GM12878 (cell line): ENCODE data around the gene C1QTNF5. TPM values are rescaled to one million over a fixed set of nuclear protein-coding genes. Genes with fewer than 3 reads are reported as not detected.

Source experiments
- ATAC-seq: fragments of 200-7000 bp; cut with Tn5 transposase; 3 replicates; pipeline ENCODE4 v1.9.1; 2020; ENCODE audit warnings: mild to moderate bottlenecking, moderate library complexity
- BruUV-seq: library from RNA; stranded (reverse); fragments of 400-500 nt; replicated peaks from 2 replicates; lab custom pipeline; 2021; lab: Mats Ljungman, UMichigan
- CTCF ChIA-PET: fragments of 300-600 bp; sonication (Branson Sonifier 250); formaldehyde crosslinking; extraction: SDS; loops from one replicate; lab custom pipeline; 2021; ENCODE audit warnings: inconsistent platforms; lab: Yijun Ruan, JAX
- POLR2A ChIA-PET: fragments of 350-600 bp; formaldehyde crosslinking; extraction: SDS; loops from one replicate; lab custom pipeline; 2021; ENCODE audit warnings: inconsistent platforms; lab: Charles Lee
- RAD21 ChIA-PET: fragments of 300-600 bp; sonication (Branson Sonifier 250); formaldehyde crosslinking; loops from one replicate; lab custom pipeline; 2023; ENCODE audit warnings: antibody characterized with exemption; ENCODE audit not compliant: unreplicated experiment; lab: Charles Lee
- SMC1A ChIA-PET: fragments of 300-600 bp; sonication (Branson Sonifier 250); formaldehyde crosslinking; loops from one replicate; lab custom pipeline; 2023; ENCODE audit not compliant: unreplicated experiment, uncharacterized antibody; lab: Charles Lee
- DNase-seq: peaks from one replicate; pipeline ENCODE4 v3.0.0-alpha.2; 2011; ENCODE audit warnings: low read depth, low spot score
- FAIRE-seq: peaks from 3 replicates; lab custom pipeline; 2011; peaks lifted over from hg19 to GRCh38; lab: Jason Lieb, UNC
- H2AFZ ChIP-seq: 2 replicates; pipeline ENCODE4 v1.6.0; 2011; ENCODE audit warnings: low read depth, low read length, control low read depth; ENCODE audit not compliant: control insufficient read depth
- H3K27ac ChIP-seq: 2 replicates; pipeline ENCODE4 v1.5.1; 2011; ENCODE audit warnings: control low read depth; ENCODE audit not compliant: control insufficient read depth, insufficient read depth
- H3K27me3 ChIP-seq, 2 experiments: replicated peaks in 1 of 2; 2 replicates each; pipeline versions ENCODE4 v1.6.0 to v1.6.1; 2011; ENCODE audit warnings: low read length in 1 of 2; ENCODE audit not compliant: control insufficient read depth in 2 of 2, insufficient read depth in 2 of 2
- H3K36me3 ChIP-seq, 2 experiments: 2 replicates each; pipeline ENCODE4 v1.5.1; 2011; ENCODE audit warnings: low read length in 1 of 2; ENCODE audit not compliant: control insufficient read depth in 2 of 2, insufficient read depth in 2 of 2
- H3K4me1 ChIP-seq: 2 replicates; pipeline ENCODE4 v1.6.1; 2011; ENCODE audit warnings: mild to moderate bottlenecking, low read length, moderate library complexity, mixed read lengths; ENCODE audit not compliant: control insufficient read depth, insufficient read depth
- H3K4me2 ChIP-seq: 2 replicates; pipeline ENCODE4 v1.6.0; 2011; ENCODE audit warnings: control low read depth; ENCODE audit not compliant: control insufficient read depth, insufficient read depth
- H3K4me3 ChIP-seq: fragments of 200-600 bp; sonication (generic); 2 replicates; pipeline ENCODE4 v1.5.1; 2016
- H3K79me2 ChIP-seq: 2 replicates; pipeline ENCODE4 v1.6.0; 2011; ENCODE audit warnings: low read length; ENCODE audit not compliant: control insufficient read depth, insufficient read depth
- H3K9ac ChIP-seq: 2 replicates; pipeline ENCODE4 v1.8.0; 2011; ENCODE audit warnings: low read length, control low read depth, mixed read lengths; ENCODE audit not compliant: control insufficient read depth, insufficient read depth
- H3K9me3 ChIP-seq: replicated peaks from 3 replicates; pipeline ENCODE4 v1.5.1; 2011; ENCODE audit warnings: mild to moderate bottlenecking, low read length; ENCODE audit not compliant: control insufficient read depth, insufficient read depth
- H4K20me1 ChIP-seq: 2 replicates; pipeline ENCODE4 v1.6.0; 2011; ENCODE audit not compliant: control insufficient read depth, insufficient read depth
- BCLAF1 ChIP-seq: fragments of 450-650 bp; IDR thresholded peaks from 2 replicates; pipeline ENCODE4 v1.6.1; 2017; ENCODE audit warnings: antibody characterized with exemption, mild to moderate bottlenecking, moderate library complexity
- CHD4 ChIP-seq: fragments of 200-600 bp; sonication (generic); IDR thresholded peaks from 2 replicates; pipeline ENCODE4 v1.6.1; 2016; ENCODE audit warnings: mild to moderate bottlenecking
- EED ChIP-seq: sonication (generic); IDR thresholded peaks from 2 replicates; pipeline ENCODE4 v1.6.1; 2016; ENCODE audit warnings: antibody characterized with exemption, low read depth
- ETV6 ChIP-seq, 2 experiments: fragments of 450-650 bp in 1 of 2; IDR thresholded peaks in 1 of 2; conservative IDR thresholded peaks in 1 of 2; 2 replicates each; pipeline ENCODE4 v1.6.1; 2014; ENCODE audit warnings: antibody characterized with exemption in 1 of 2, borderline replicate concordance in 1 of 2, low read depth in 1 of 2, mild to moderate bottlenecking in 1 of 2, moderate library complexity in 1 of 2
- RAD21 ChIP-seq: IDR thresholded peaks from 2 replicates; pipeline ENCODE4 v1.6.1; 2011; ENCODE audit warnings: mild to moderate bottlenecking, low read depth, low read length, moderate library complexity; ENCODE audit not compliant: insufficient read depth
- STAT3 ChIP-seq: IDR thresholded peaks from 2 replicates; pipeline ENCODE4 v1.6.1; 2011; ENCODE audit warnings: low read depth, low read length, improper control_type of control experiment
- ZNF622 ChIP-seq: fragments of 450-650 bp; IDR thresholded peaks from 2 replicates; pipeline ENCODE4 v1.6.1; 2017; ENCODE audit warnings: mild to moderate bottlenecking, inconsistent platforms
- WGBS: methylation state at CpG from one replicate; pipeline ENCODE4 v1.1.6; 2016; ENCODE audit warnings: low lambda C conversion rate; ENCODE audit not compliant: insufficient replicate concordance, insufficient coverage; ENCODE audit errors: missing lambda C conversion rate; 5-methylcytosine and 5-hydroxymethylcytosine counted together
- in situ Hi-C: fragments of 300-500 bp; cut with MboI; formaldehyde crosslinking; loops from 9 replicates; pipeline ENCODE4 v1.14.3; 2018; ENCODE audit warnings: mixed read lengths
- intact Hi-C: fragments of 100-400 bp; cut with micrococcal nuclease; formaldehyde crosslinking; loops from one replicate; pipeline ENCODE4 v1.14.2; 2022; ENCODE audit not compliant: unreplicated experiment
- polyA plus RNA-seq, 11 experiments: library from polyadenylated mRNA; depleted of rRNA in 4 of 11; unstranded in 6 of 11; stranded (reverse) in 5 of 11; fragments of >200 nt; fragmentation: Nextera tagmentation in 4 of 11; fragmentation: Illumina TruSeq in 1 of 11; extraction: Ambion mirVana in 4 of 11; extraction: Trizol in 1 of 11; gene quantifications; 1 replicate in 1 of 11; 2 replicates in 10 of 11; pipeline versions ENCODE4 v1.2.1 to v1.2.3, GENCODE V29; 2011 to 2016; ENCODE audit warnings: inconsistent platforms in 2 of 11, missing spikeins in 2 of 11, low read depth in 1 of 11
- total RNA-seq, 4 experiments: library from RNA; depleted of rRNA in 3 of 4; stranded (reverse); fragments of >200 nt in 3 of 4; fragmentation: Illumina TruSeq in 1 of 4; extraction: Trizol in 1 of 4; gene quantifications; 2 replicates each; pipeline versions ENCODE4 v1.2.1 to v1.2.3, GENCODE V29; 2013 to 2021

Gene C1QTNF5
- total and polyA plus RNA-seq, 10 of the 15 experiments (the other 5 are each of a cell fraction or from before 2014, with no cell fraction given) = not detected

- Histone ChIP-seq H3K9ac (no peak overlapping the region), H4K20me1 (no peaks in the 10 kb centered on the region), H3K9me3 (no peaks in the 10 kb centered on the region), H3K4me2 (no peak overlapping the region), H3K4me3 (no peak overlapping the region), H2AFZ (no peak overlapping the region), H3K4me1 (no peaks in the 10 kb centered on the region), H3K36me3 (no peaks in the 10 kb centered on the region), H3K27me3 (0 out of 4 replicates have a peak, but pooled peaks cover 0 to 1% of the 10 kb centered on the region in 2 experiments), H3K79me2 (no peaks in the 10 kb centered on the region)
- ChIA-PET CTCF (interaction anchor here (1.0 to 17.9 kb wide), 10 partner anchors 8 to 102 kb away, joined by 3 to 183 read pairs (median 6); no protein-coding TSS in a partner anchor), SMC1A (interaction anchor here (1.6 to 5.5 kb wide), 2 partner anchors 18 to 35 kb away, joined by 5 to 31 read pairs; no protein-coding TSS in a partner anchor), POLR2A (no interaction called here), RAD21 (interaction anchor here (0.6 to 5.1 kb wide), 6 partner anchors 12 to 104 kb away, joined by 3 to 47 read pairs (median 4); no protein-coding TSS in a partner anchor)
- intact Hi-C loops (no loop called here), in situ Hi-C loops (no loop called here)
- FAIRE-seq (no peak), DNase-seq (no peak), ATAC-seq (no peak)
- WGBS = 45% methylated on average over 23 of the region's 23 CpGs
- no TSS peak for BruUV-seq
- TF ChIP-seq EED = no peak
- no peak for TF ChIP-seq ZNF622
- TF ChIP-seq BCLAF1 = no peak
- no peak for TF ChIP-seq ETV6 (conservative IDR thresholded peaks at IDR 0.05 in 1 of 2, IDR thresholded peaks at IDR 0.05 in 1 of 2; ENCODE audit: borderline replicate concordance in 1 of 2, low read depth in 1 of 2)
- TF ChIP-seq CHD4 = no peak
- TF ChIP-seq RAD21 = no peak
- TF ChIP-seq STAT3 = no peak
- TF ChIP-seq, all 136 proteins: peak for 0
- no peak overlapping the region for H3K27ac ChIP-seq
Observed at GRCh38 chr11:119373059-119373920, 32.6 kb upstream of the C1QTNF5 start.
